KMS-11 (cell line): ENCODE measurements around the gene ARHGEF39.

Experiments
- H2AFZ ChIP-seq: fragments of 200-600 bp; sonication (generic); 2 replicates; pipeline ENCODE4 v1.6.1; 2016; ENCODE audit warnings: antibody characterized with exemption, mixed run types, low read depth
- H3K27ac ChIP-seq: fragments of 200-600 bp; sonication (generic); 2 replicates; pipeline ENCODE4 v1.6.1; 2016; ENCODE audit warnings: mild to moderate bottlenecking, mixed run types
- H3K27me3 ChIP-seq: fragments of 200-600 bp; sonication (generic); 2 replicates; pipeline ENCODE4 v1.6.1; 2017; ENCODE audit warnings: mild to moderate bottlenecking, low read depth, mixed run types, moderate library complexity; ENCODE audit not compliant: insufficient read depth
- H3K36me3 ChIP-seq: fragments of 200-600 bp; sonication (generic); 2 replicates; pipeline ENCODE4 v1.6.1; 2017; ENCODE audit warnings: mild to moderate bottlenecking, mixed run types; ENCODE audit not compliant: insufficient read depth
- H3K4me1 ChIP-seq: fragments of 200-600 bp; sonication (generic); 2 replicates; pipeline ENCODE4 v1.6.1; 2016; ENCODE audit warnings: mild to moderate bottlenecking, low read depth, mixed run types; ENCODE audit not compliant: poor library complexity, severe bottlenecking
- H3K4me2 ChIP-seq: fragments of 200-600 bp; sonication (generic); 2 replicates; pipeline ENCODE4 v1.7.0; 2016; ENCODE audit warnings: mild to moderate bottlenecking, mixed run types
- H3K4me3 ChIP-seq: fragments of 200-600 bp; sonication (generic); IDR thresholded peaks from 2 replicates; pipeline ENCODE4 v1.6.1; 2017; ENCODE audit warnings: low read depth, low read length, mixed read lengths; ENCODE audit not compliant: insufficient read depth
- H3K79me2 ChIP-seq: fragments of 200-600 bp; sonication (generic); 2 replicates; pipeline ENCODE4 v1.6.1; 2016; ENCODE audit warnings: low read depth, mixed run types; ENCODE audit not compliant: insufficient read depth
- H3K9ac ChIP-seq: fragments of 200-600 bp; sonication (generic); 2 replicates; pipeline ENCODE4 v1.6.1; 2016; ENCODE audit warnings: mild to moderate bottlenecking, mixed run types
- H4K20me1 ChIP-seq: fragments of 200-600 bp; sonication (generic); 2 replicates; pipeline ENCODE4 v1.6.1; 2016; ENCODE audit warnings: mild to moderate bottlenecking, mixed run types; ENCODE audit not compliant: insufficient read depth
- TF ChIP-seq, protein P1 (sequence below): fragments of 200-600 bp; sonication (generic); conservative IDR thresholded peaks from 2 replicates; pipeline ENCODE4 v1.6.1; 2017; ENCODE audit warnings: low read depth, mild to moderate bottlenecking, antibody characterized with exemption, low read length, moderate library complexity, mixed read lengths

Gene ARHGEF39

DNA sequence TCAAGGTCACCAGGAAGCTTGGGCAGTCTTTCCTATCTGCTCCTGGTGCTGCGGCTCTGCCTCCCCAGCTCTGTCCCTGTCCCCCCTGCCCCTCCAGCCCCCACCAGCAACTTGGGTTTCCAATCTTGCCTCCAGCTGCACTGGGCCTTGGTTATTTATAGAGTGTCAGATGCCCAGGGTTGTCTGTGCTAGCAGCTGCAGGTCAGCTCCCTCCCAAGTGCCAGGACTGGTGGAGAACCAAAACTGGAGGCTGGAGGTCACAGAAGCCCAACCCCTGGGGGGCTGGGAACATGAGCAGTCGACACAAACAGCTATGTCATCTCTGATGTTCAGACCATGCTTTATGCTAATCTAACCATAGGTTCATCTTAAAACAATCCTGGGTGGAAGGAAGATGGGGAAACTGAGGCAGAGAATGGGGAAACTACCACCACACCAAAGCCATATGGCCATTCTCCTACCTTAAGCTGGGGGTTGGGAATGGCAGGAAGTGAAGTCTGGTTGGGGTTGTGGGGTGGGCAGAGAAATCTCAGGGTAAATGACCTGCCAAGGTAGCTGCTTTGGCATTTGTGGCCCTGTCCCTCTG lies 23.1 kb upstream of the ARHGEF39 start:
- Histone ChIP-seq H3K79me2 (no peaks in the 10 kb centered on the region), H3K9ac (no peak overlapping the region), H3K27me3 (no peaks in the 10 kb centered on the region), H4K20me1 (no peaks in the 10 kb centered on the region), H3K4me3 (no peak overlapping the region), H3K27ac (no peak overlapping the region), H2AFZ (no peak overlapping the region), H3K4me2 (no peak overlapping the region), H3K36me3 (no peaks in the 10 kb centered on the region), H3K4me1 (no peaks in the 10 kb centered on the region)
- TF ChIP-seq, protein P1, sequence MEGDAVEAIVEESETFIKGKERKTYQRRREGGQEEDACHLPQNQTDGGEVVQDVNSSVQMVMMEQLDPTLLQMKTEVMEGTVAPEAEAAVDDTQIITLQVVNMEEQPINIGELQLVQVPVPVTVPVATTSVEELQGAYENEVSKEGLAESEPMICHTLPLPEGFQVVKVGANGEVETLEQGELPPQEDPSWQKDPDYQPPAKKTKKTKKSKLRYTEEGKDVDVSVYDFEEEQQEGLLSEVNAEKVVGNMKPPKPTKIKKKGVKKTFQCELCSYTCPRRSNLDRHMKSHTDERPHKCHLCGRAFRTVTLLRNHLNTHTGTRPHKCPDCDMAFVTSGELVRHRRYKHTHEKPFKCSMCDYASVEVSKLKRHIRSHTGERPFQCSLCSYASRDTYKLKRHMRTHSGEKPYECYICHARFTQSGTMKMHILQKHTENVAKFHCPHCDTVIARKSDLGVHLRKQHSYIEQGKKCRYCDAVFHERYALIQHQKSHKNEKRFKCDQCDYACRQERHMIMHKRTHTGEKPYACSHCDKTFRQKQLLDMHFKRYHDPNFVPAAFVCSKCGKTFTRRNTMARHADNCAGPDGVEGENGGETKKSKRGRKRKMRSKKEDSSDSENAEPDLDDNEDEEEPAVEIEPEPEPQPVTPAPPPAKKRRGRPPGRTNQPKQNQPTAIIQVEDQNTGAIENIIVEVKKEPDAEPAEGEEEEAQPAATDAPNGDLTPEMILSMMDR = no peak

GRCh38 chr9:35687306-35687705 lies 22.3 kb upstream of the ARHGEF39 start:
- no peaks in the 10 kb centered on the region for H3K4me1 ChIP-seq
- H3K4me3 ChIP-seq = no peak overlapping the region
- no peaks in the 10 kb centered on the region for H4K20me1 ChIP-seq
- TF ChIP-seq, protein P1 = no peak
- H3K4me2 ChIP-seq = no peak overlapping the region
- no peak overlapping the region for H3K27ac ChIP-seq
- H3K9ac ChIP-seq = no peak overlapping the region
- no peaks in the 10 kb centered on the region for H3K27me3 ChIP-seq
- H2AFZ ChIP-seq = no peak overlapping the region
- H3K79me2 ChIP-seq = no peaks in the 10 kb centered on the region
- H3K36me3 ChIP-seq = no peaks in the 10 kb centered on the region

- no peak overlapping the region for H3K27ac ChIP-seq
These were observed 21.5 kb upstream of the ARHGEF39 start for GRCh38 chr9:35686222-35687203.

DNA sequence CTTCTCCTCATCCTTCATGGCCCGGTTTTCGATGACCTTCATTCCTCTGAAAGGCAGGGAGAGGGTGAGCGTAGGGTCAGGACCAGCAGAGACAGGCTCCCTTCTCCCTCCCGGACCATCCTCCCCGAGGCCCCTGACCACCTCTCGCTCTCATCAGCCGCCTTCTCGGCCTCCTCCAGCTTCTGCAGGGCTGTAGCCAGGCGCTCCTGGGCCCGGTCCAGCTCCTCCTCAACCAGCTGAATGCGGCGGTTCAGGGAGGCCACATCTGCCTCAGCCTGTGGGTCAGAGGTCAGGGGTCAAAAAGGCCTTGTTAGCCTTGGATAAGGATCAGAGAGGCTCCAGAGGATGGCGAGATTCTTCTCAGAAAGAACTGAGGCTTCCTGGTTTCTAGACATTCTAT lies 20.5 kb upstream of the ARHGEF39 start:
- Histone ChIP-seq H4K20me1 (no peaks in the 10 kb centered on the region), H3K4me1 (no peaks in the 10 kb centered on the region), H2AFZ (no peak overlapping the region), H3K4me3 (no peak overlapping the region), H3K4me2 (no peak overlapping the region), H3K27ac (no peak overlapping the region), H3K79me2 (no peaks in the 10 kb centered on the region), H3K36me3 (no peaks in the 10 kb centered on the region), H3K27me3 (no peaks in the 10 kb centered on the region), H3K9ac (no peak overlapping the region)
- TF ChIP-seq, protein P1 = no peak

More at GRCh38 chr9:35686222-35687203, 21.5 kb upstream of the ARHGEF39 start:
- TF ChIP-seq, protein P1 = no peak
- no peaks in the 10 kb centered on the region for H3K36me3 ChIP-seq
- H3K9ac ChIP-seq = no peak overlapping the region
- no peaks in the 10 kb centered on the region for H3K4me1 ChIP-seq
- no peaks in the 10 kb centered on the region for H4K20me1 ChIP-seq
- H3K4me2 ChIP-seq = no peak overlapping the region
- H3K79me2 ChIP-seq = no peaks in the 10 kb centered on the region
- no peaks in the 10 kb centered on the region for H3K27me3 ChIP-seq
- no peak overlapping the region for H2AFZ ChIP-seq
- no peak overlapping the region for H3K4me3 ChIP-seq
